Measurements from ENCODE around the gene THSD7B. TPM values are rescaled to one million over a fixed set of nuclear protein-coding genes. Genes with fewer than 3 reads are reported as not detected.
A peak's percentile ranks its signal among the peaks of the same experiment; 100 is the strongest.

THSD7B gene
- total RNA-seq, 1 experiment from 2014 or later: under 0.01 TPM

DNA sequence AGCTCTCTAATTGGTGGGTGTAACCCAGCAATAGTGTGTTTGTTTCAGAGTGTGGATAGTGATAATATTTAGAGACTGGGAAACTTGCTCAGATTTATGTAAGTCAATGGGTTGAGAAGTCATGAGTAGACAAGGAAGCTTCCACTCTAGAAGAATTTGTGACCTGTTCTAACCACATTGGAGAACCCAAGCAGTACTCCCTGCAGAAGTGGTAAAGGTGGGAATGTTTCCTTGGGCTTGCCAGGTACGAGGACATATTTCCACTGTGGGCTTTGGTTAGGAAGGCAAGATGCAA is 350.4 kb downstream of the THSD7B start:
- ChIA-PET POLR2A (ENCODE audit: unreplicated experiment) (no interaction called here), CTCF (no interaction called here)
- no peak overlapping the region for H3K27ac ChIP-seq (ENCODE audit: low read length)
- no peak overlapping the region for H2AFZ ChIP-seq (ENCODE audit: low read length)
- intact Hi-C loops (cut with micrococcal nuclease): no loop called here
- no peaks in the 10 kb centered on the region for H4K20me1 ChIP-seq (ENCODE audit: low read length)
- peaks cover 21% of the 10 kb centered on the region for H3K4me1 ChIP-seq (ENCODE audit: insufficient read depth, low read length)
- BruUV-seq (replicated peaks): no TSS peak
- no peaks in the 10 kb centered on the region for H3K9me2 ChIP-seq (replicated peaks; ENCODE audit: low read length)
- DNase-seq (no peak), ATAC-seq (no peak)
- H3K36me3 ChIP-seq (ENCODE audit: low read depth, low read length): no peaks in the 10 kb centered on the region
- H3K27me3 ChIP-seq (ENCODE audit: low read length): peaks cover 35% of the 10 kb centered on the region
- TF ChIP-seq, protein P1, sequence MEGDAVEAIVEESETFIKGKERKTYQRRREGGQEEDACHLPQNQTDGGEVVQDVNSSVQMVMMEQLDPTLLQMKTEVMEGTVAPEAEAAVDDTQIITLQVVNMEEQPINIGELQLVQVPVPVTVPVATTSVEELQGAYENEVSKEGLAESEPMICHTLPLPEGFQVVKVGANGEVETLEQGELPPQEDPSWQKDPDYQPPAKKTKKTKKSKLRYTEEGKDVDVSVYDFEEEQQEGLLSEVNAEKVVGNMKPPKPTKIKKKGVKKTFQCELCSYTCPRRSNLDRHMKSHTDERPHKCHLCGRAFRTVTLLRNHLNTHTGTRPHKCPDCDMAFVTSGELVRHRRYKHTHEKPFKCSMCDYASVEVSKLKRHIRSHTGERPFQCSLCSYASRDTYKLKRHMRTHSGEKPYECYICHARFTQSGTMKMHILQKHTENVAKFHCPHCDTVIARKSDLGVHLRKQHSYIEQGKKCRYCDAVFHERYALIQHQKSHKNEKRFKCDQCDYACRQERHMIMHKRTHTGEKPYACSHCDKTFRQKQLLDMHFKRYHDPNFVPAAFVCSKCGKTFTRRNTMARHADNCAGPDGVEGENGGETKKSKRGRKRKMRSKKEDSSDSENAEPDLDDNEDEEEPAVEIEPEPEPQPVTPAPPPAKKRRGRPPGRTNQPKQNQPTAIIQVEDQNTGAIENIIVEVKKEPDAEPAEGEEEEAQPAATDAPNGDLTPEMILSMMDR (conservative IDR thresholded peaks at IDR 0.05; ENCODE audit: low read depth, low read length): no peak
- TF ChIP-seq EZH2phosphoT487 (IDR thresholded peaks at IDR 0.05; ENCODE audit: borderline replicate concordance, low read length) (no peak), EZH2 (IDR thresholded peaks at IDR 0.05; ENCODE audit: low read length, unreplicated experiment) (no peak)
- H3K9ac ChIP-seq (ENCODE audit: low read length): no peak overlapping the region
- no peaks in the 10 kb centered on the region for H3F3A ChIP-seq (ENCODE audit: low read length, unreplicated experiment)
- H3K79me2 ChIP-seq (ENCODE audit: low read length): no peaks in the 10 kb centered on the region
- H3K9me3 ChIP-seq (ENCODE audit: low read length): no peaks in the 10 kb centered on the region
- no peak overlapping the region for H3K4me3 ChIP-seq (ENCODE audit: low read length)
- H3K4me2 ChIP-seq (ENCODE audit: low read length): no peak overlapping the region

DNA sequence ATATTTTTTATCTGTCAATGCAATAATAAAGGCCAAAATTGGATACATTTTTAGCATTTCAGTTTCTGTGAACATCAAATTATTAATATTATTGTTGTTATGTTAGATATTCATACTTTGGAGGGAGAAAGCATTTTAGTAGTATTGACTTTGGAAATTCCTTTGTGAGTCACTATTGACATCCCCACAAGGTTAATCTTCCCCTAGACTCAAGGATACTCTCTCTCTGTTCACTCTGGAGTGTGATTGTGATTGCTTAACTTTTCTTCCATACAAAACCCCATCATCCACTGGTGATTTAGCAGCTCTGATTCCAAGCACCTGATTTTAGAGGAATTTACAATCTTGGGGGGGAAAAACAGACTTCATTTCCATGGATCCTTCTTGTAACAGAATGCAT is 352.0 kb downstream of the THSD7B start:
- Histone ChIP-seq H3K36me3 (ENCODE audit: low read depth, low read length) (no peaks in the 10 kb centered on the region), H3K4me2 (ENCODE audit: low read length) (peak overlapping the region; percentile 40), H3K4me1 (ENCODE audit: insufficient read depth, low read length) (peaks cover 21% of the 10 kb centered on the region), H3K9me3 (ENCODE audit: low read length) (no peaks in the 10 kb centered on the region), H3K4me3 (ENCODE audit: low read length) (no peak overlapping the region), H3K9me2 (replicated peaks; ENCODE audit: low read length) (no peaks in the 10 kb centered on the region), H4K20me1 (ENCODE audit: low read length) (no peaks in the 10 kb centered on the region), H3K79me2 (ENCODE audit: low read length) (no peaks in the 10 kb centered on the region), H3K27me3 (ENCODE audit: low read length) (peaks cover 25% of the 10 kb centered on the region), H3F3A (ENCODE audit: low read length, unreplicated experiment) (no peaks in the 10 kb centered on the region), H3K27ac (ENCODE audit: low read length) (no peak overlapping the region), H2AFZ (ENCODE audit: low read length) (no peak overlapping the region), H3K9ac (ENCODE audit: low read length) (no peak overlapping the region)
- CTCF ChIA-PET: no interaction called here
- peak; percentile 71 for DNase-seq
- ATAC-seq: peak; percentile 90
- intact Hi-C loops (cut with micrococcal nuclease): no loop called here
- TF ChIP-seq EZH2phosphoT487 (IDR thresholded peaks at IDR 0.05; ENCODE audit: borderline replicate concordance, low read length) (no peak), EZH2 (IDR thresholded peaks at IDR 0.05; ENCODE audit: low read length, unreplicated experiment) (no peak)
- TF ChIP-seq, protein P1 (conservative IDR thresholded peaks at IDR 0.05; ENCODE audit: low read depth, low read length): no peak
- POLR2A ChIA-PET (ENCODE audit: unreplicated experiment): no interaction called here
- BruUV-seq (replicated peaks): no TSS peak

DNA sequence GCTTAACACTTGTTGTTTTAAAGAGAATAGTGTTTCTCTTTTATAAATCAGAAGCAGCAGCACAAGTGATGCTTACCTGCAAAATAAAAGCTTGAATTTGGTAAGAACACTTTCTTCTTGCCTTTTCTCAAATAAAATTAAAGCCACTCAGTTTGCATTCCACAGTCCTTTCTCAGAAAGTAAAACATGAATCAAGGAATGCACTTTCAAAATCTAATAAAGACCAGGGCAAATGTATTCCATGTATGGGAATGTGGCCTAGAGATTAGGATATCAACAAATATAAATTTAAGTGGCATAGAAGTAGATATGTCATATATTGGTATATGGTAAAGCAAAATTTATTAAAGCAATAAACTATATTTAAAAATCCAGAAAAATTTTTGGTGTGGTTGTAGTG is 352.8 kb downstream of the THSD7B start:
- DNase-seq (peak; percentile 12), ATAC-seq (no peak)
- ChIA-PET CTCF (no interaction called here), POLR2A (ENCODE audit: unreplicated experiment) (no interaction called here)
- Histone ChIP-seq H3K36me3 (ENCODE audit: low read depth, low read length) (no peaks in the 10 kb centered on the region), H3F3A (ENCODE audit: low read length, unreplicated experiment) (no peaks in the 10 kb centered on the region), H3K4me2 (ENCODE audit: low read length) (no peak overlapping the region), H3K4me3 (ENCODE audit: low read length) (no peak overlapping the region), H3K27me3 (ENCODE audit: low read length) (peaks cover 21% of the 10 kb centered on the region), H3K79me2 (ENCODE audit: low read length) (no peaks in the 10 kb centered on the region), H3K9me3 (ENCODE audit: low read length) (no peaks in the 10 kb centered on the region), H3K9me2 (replicated peaks; ENCODE audit: low read length) (no peaks in the 10 kb centered on the region), H3K9ac (ENCODE audit: low read length) (no peak overlapping the region), H3K4me1 (ENCODE audit: insufficient read depth, low read length) (peaks cover 21% of the 10 kb centered on the region), H2AFZ (ENCODE audit: low read length) (no peak overlapping the region), H3K27ac (ENCODE audit: low read length) (no peak overlapping the region), H4K20me1 (ENCODE audit: low read length) (no peaks in the 10 kb centered on the region)
- BruUV-seq (replicated peaks): no TSS peak
- intact Hi-C loops (cut with micrococcal nuclease): no loop called here
- TF ChIP-seq EZH2 (IDR thresholded peaks at IDR 0.05; ENCODE audit: low read length, unreplicated experiment) (no peak), EZH2phosphoT487 (IDR thresholded peaks at IDR 0.05; ENCODE audit: borderline replicate concordance, low read length) (no peak)
- TF ChIP-seq, protein P1 (conservative IDR thresholded peaks at IDR 0.05; ENCODE audit: low read depth, low read length): no peak

Measured in PC-3 (cell line).